Ovary (tissue), 3 donors: ENCODE results near the gene TDRKH.

Experiments
- CTCF ChIP-seq, 3 donors: fragments of 450-650 bp in 2 of 3; fragments of 200-600 bp in 1 of 3; IDR thresholded peaks; one replicate each; pipeline versions ENCODE4 v1.5.1 to v1.8.0; 2016 to 2022; ENCODE audit warnings: antibody characterized with exemption in 3 of 3, mild to moderate bottlenecking in 1 of 3
- EP300 ChIP-seq: sonication (generic); formaldehyde crosslinking; IDR thresholded peaks from one replicate; pipeline ENCODE4 v1.6.1; 2017; ENCODE audit warnings: antibody characterized with exemption
- POLR2A ChIP-seq: fragments of 450-650 bp; IDR thresholded peaks from one replicate; pipeline ENCODE4 v1.6.1; 2017; ENCODE audit warnings: antibody characterized with exemption, mild to moderate bottlenecking, moderate library complexity
- donor health status: DM: no; HTN: no; CAD: no.

DNA sequence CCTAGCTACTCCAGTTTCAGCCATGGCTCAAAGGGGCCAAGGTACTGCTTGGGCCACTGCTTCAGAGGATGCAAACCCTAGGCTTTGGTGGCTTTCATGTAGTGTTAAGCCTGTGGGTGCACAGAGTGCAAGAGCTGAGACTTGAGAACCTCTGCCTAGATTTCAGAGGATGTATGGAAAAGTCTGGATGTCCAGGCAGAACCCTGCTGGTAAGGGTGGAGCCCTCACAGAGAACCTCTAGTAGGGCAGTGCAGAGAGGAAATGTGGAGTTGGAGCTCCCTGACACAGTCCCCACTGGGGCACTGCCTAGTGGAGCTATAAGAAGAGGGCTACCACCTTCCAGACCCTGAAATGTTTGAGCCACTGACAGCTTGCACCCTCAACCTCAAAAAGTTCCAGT lies 52.8 kb downstream of the TDRKH start:
- TF ChIP-seq CTCF (IDR thresholded peaks at IDR 0.05) (no peak), POLR2A (no peak), EP300 (no peak)
